ENCODE measurements around the gene SPDYE4. TPM values are rescaled to one million over a fixed set of nuclear protein-coding genes. Genes with fewer than 3 reads are reported as not detected.

SPDYE4 gene
- total and polyA plus RNA-seq, 2 experiments from 2014 or later: not detected

DNA sequence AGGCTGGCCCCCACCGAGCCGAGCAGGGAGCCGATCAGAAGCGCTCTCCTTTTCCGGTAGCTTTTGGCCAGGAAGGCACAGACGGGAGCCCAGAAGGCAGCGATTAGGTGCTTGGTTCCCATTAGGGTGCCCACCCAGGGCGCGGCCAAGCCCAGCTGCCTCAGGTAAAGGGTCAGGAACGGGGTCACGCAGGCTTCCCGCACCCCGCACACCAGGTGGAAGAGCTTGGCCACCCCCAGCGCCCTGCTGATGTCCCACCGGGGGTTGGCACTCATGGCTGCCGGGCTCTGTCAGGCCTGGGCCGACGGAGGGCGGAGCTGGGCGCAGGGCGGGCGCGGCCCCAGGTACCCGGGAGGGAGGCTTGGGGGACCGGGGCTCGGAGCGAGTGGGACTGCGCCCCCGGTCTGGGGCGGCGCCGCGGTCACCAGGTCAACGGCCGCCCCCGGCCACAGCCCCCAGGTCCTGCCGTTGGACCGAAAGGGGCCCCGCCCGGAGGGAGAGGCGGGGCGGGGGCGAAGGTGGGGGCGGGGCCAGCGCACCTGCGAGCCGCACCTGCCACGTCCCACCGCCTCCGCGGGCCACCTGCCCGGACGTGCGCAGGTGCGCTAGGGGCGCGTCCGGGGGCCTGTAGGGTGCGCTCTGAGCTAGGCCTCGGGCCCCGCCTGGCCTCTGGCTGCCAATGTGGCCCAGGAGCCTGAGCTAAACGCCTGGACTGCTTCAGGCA lies 40.7 kb upstream of the SPDYE4 start, which contains the start of gene MFSD6L:
TSS of gene MFSD6L (minus strand) at position 520 of the 724 bp plus-strand sequence. CDS start at position 275, 245 bp downstream.
- H2AFZ ChIP-seq: no peak within 1 kb of the TSS
- in situ Hi-C loops (cut with MboI): no loop called here
- H3K4me1 ChIP-seq (ENCODE audit: insufficient read depth): no peaks in the 10 kb centered on the region
- no peak within 1 kb of the TSS for H3K9ac ChIP-seq
- no peaks in the 10 kb centered on the region for H3K9me2 ChIP-seq (ENCODE audit: insufficient read depth)
- TF ChIP-seq EZH2phosphoT487 (IDR thresholded peaks at IDR 0.05; ENCODE audit: insufficient read depth, low read depth): no peak
- TF ChIP-seq EZH2 (IDR thresholded peaks at IDR 0.05; ENCODE audit: insufficient read depth, poor library complexity, severe bottlenecking): no peak
- WGBS, 2 experiments (ENCODE audit: low coverage in 1 of 2, low lambda C conversion rate in 2 of 2, missing lambda C conversion rate in 2 of 2): 15 to 20% methylated on average over 24 to 36 of the region's 62 CpGs
- H3K4me3 ChIP-seq: no peak within 1 kb of the TSS
- no peak for DNase-seq
- no peaks in the 10 kb centered on the region for H3K9me3 ChIP-seq (ENCODE audit: low read depth)
- no peaks in the 10 kb centered on the region for H3K79me2 ChIP-seq (ENCODE audit: insufficient read depth)
- H3K36me3 ChIP-seq (ENCODE audit: low read depth): no peaks in the 10 kb centered on the region
- peaks cover 11% of the 10 kb centered on the region; the same call in 1 of the 2 replicates for H3K27me3 ChIP-seq (replicated peaks; ENCODE audit: insufficient read depth)
- H3K4me2 ChIP-seq (ENCODE audit: unreplicated experiment): no peak within 1 kb of the TSS
- no peak within 1 kb of the TSS for H3K27ac ChIP-seq
- H3F3A ChIP-seq (ENCODE audit: insufficient read depth): no peaks in the 10 kb centered on the region
- H4K20me1 ChIP-seq (ENCODE audit: insufficient read depth): no peaks in the 10 kb centered on the region

DNA sequence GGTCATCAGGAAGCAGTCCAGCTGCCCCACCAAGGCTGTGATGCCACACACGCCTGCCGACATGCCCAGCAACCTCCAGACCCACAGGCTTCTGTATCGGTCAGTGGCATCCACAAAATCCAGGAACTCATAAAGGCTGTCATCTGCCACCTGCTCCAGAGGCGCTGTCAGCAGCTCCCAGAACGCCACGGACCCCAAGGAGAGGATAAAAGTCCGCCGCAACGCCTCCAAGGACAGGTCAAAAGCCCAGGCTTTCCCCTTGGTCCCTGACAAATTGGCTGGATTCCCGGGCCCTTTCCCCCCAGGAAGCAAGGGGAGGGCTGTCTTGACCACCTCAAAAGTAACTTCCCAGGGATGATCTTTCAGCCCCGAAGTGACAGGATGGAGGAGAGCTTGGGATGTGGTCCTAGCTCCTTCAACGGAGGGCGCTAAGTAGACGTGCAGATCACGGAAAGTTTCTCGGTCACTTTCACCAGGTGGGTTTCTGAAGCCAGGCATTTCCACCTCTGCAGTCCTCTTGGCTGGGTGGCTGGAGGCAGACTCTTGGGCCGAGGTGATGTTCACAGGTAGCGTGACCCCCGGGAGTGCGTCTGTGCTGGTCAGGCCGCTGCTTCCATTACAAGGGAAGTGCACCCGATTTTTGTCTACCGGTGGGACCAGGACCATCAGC lies 40.0 kb upstream of the SPDYE4 start:
- H4K20me1 ChIP-seq (ENCODE audit: insufficient read depth): no peaks in the 10 kb centered on the region
- 59 to 63% methylated on average over 21 to 23 of the region's 23 CpGs for WGBS, 2 experiments (ENCODE audit: low coverage in 1 of 2, low lambda C conversion rate in 2 of 2, missing lambda C conversion rate in 2 of 2)
- no peak for TF ChIP-seq EZH2phosphoT487 (IDR thresholded peaks at IDR 0.05; ENCODE audit: insufficient read depth, low read depth)
- no peak for TF ChIP-seq EZH2 (IDR thresholded peaks at IDR 0.05; ENCODE audit: insufficient read depth, poor library complexity, severe bottlenecking)
- H2AFZ ChIP-seq: no peak overlapping the region
- H3K9ac ChIP-seq: no peak overlapping the region
- no peaks in the 10 kb centered on the region for H3K9me3 ChIP-seq (ENCODE audit: low read depth)
- H3K27me3 ChIP-seq (replicated peaks; ENCODE audit: insufficient read depth): peaks cover 11% of the 10 kb centered on the region; the same call in 1 of the 2 replicates
- H3K4me1 ChIP-seq (ENCODE audit: insufficient read depth): no peaks in the 10 kb centered on the region
- H3K36me3 ChIP-seq (ENCODE audit: low read depth): no peaks in the 10 kb centered on the region
- no peaks in the 10 kb centered on the region for H3F3A ChIP-seq (ENCODE audit: insufficient read depth)
- no peaks in the 10 kb centered on the region for H3K79me2 ChIP-seq (ENCODE audit: insufficient read depth)
- H3K9me2 ChIP-seq (ENCODE audit: insufficient read depth): no peaks in the 10 kb centered on the region
- DNase-seq: no peak
- no peak overlapping the region for H3K4me3 ChIP-seq
- no peak overlapping the region for H3K27ac ChIP-seq
- H3K4me2 ChIP-seq (ENCODE audit: unreplicated experiment): no peak overlapping the region
- in situ Hi-C loops (cut with MboI): no loop called here

GRCh38 chr17:8797621-8798175 lies 39.4 kb upstream of the SPDYE4 start:
- no peak for TF ChIP-seq EZH2phosphoT487 (IDR thresholded peaks at IDR 0.05; ENCODE audit: insufficient read depth, low read depth)
- TF ChIP-seq EZH2 (IDR thresholded peaks at IDR 0.05; ENCODE audit: insufficient read depth, poor library complexity, severe bottlenecking): no peak
- Histone ChIP-seq H3K9me3 (ENCODE audit: low read depth) (no peaks in the 10 kb centered on the region), H3K9me2 (ENCODE audit: insufficient read depth) (no peaks in the 10 kb centered on the region), H3K36me3 (ENCODE audit: low read depth) (no peaks in the 10 kb centered on the region), H3K79me2 (ENCODE audit: insufficient read depth) (no peaks in the 10 kb centered on the region), H3F3A (ENCODE audit: insufficient read depth) (peaks cover under 1% of the 10 kb centered on the region; the same call in 1 of the 2 replicates), H3K27ac (no peak overlapping the region), H3K27me3 (replicated peaks; ENCODE audit: insufficient read depth) (peaks cover 11% of the 10 kb centered on the region; the same call in 1 of the 2 replicates), H3K4me2 (ENCODE audit: unreplicated experiment) (no peak overlapping the region), H3K4me3 (no peak overlapping the region), H3K4me1 (ENCODE audit: insufficient read depth) (no peaks in the 10 kb centered on the region), H2AFZ (no peak overlapping the region), H3K9ac (no peak overlapping the region), H4K20me1 (ENCODE audit: insufficient read depth) (no peaks in the 10 kb centered on the region)
- DNase-seq: no peak
- 74 to 77% methylated on average over 13 to 14 of the region's 14 CpGs for WGBS, 2 experiments (ENCODE audit: low coverage in 1 of 2, low lambda C conversion rate in 2 of 2, missing lambda C conversion rate in 2 of 2)
- in situ Hi-C loops (cut with MboI): no loop called here

GRCh38 chr17:8794636-8795035 lies 36.3 kb upstream of the SPDYE4 start:
- Histone ChIP-seq H3K9me3 (ENCODE audit: low read depth) (no peaks in the 10 kb centered on the region), H3K27me3 (replicated peaks; ENCODE audit: insufficient read depth) (peaks cover 11% of the 10 kb centered on the region; the same call in 1 of the 2 replicates), H4K20me1 (ENCODE audit: insufficient read depth) (no peaks in the 10 kb centered on the region), H3K4me1 (ENCODE audit: insufficient read depth) (no peaks in the 10 kb centered on the region), H3K36me3 (ENCODE audit: low read depth) (no peaks in the 10 kb centered on the region), H3K27ac (no peak overlapping the region), H3K9me2 (ENCODE audit: insufficient read depth) (no peaks in the 10 kb centered on the region), H3K4me3 (no peak overlapping the region), H3F3A (ENCODE audit: insufficient read depth) (peaks cover 17% of the 10 kb centered on the region), H3K4me2 (ENCODE audit: unreplicated experiment) (no peak overlapping the region), H2AFZ (no peak overlapping the region), H3K9ac (no peak overlapping the region), H3K79me2 (ENCODE audit: insufficient read depth) (no peaks in the 10 kb centered on the region)
- 48 to 50% methylated on average over 7 of the region's 7 CpGs for WGBS, 2 experiments (ENCODE audit: low coverage in 1 of 2, low lambda C conversion rate in 2 of 2, missing lambda C conversion rate in 2 of 2)
- DNase-seq: peak; percentile 21
- in situ Hi-C loops (cut with MboI): no loop called here
- TF ChIP-seq EZH2phosphoT487 (IDR thresholded peaks at IDR 0.05; ENCODE audit: insufficient read depth, low read depth) (no peak), EZH2 (IDR thresholded peaks at IDR 0.05; ENCODE audit: insufficient read depth, poor library complexity, severe bottlenecking) (no peak)
